ENCODE measurements around the gene DPY19L2.
"Not testable (repeated sequence)": the region's sequence is repeated elsewhere in the genome, so short reads cannot be mapped to it uniquely, and the experiment has no call there.

DPY19L2 gene

DNA sequence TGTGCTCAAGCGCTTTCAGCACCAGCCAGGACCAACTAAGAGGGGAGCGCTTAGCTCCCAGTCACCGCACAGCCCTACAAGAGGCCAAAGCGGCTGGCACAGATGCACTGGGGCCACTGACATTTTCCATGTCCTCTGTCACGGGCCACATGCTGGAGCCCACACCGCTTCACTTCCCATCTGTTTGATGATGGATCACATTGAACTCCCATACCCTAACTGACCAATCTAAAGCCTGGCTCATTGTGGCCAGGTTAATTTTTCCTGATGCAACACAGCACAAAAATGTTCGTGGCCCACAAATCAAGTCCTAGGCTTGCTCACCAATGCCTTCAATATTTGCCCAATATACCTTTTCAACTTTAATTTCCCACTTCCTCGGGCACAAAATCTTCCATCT, 1.1 kb upstream of the DPY19L2 start:
- FAIRE-seq; DNase-seq (ENCODE audit: insufficient read length): not testable (repeated sequence)

- not testable (repeated sequence) for DNase-seq (ENCODE audit: insufficient read length); FAIRE-seq
These were observed 590 bp upstream of the DPY19L2 start for GRCh38 chr12:63668800-63669365.

DNA sequence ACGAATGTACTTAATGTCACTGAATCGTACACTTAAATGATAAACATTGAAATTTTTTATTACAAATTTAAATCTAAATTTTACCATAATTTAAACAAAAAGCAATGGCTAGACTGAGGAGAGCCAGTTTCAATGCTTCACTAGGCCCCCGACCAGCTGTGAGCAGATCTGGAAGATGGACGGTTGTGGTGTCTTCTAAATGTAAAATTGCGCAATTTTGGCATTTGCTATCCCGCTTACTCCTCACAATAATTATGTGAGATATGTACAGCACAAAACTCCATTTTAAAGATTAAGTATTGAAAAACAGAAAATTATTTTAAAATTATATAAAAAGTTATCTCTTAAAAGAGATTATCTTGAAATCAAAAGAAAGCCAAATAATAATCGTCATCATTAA, 5.3 kb downstream of the DPY19L2 start:
- not testable (repeated sequence) for DNase-seq (ENCODE audit: insufficient read length); FAIRE-seq

- not testable (repeated sequence) for DNase-seq (ENCODE audit: insufficient read length); FAIRE-seq
These were observed 9.8 kb downstream of the DPY19L2 start for GRCh38 chr12:63658501-63658900.

- not testable (repeated sequence) for FAIRE-seq; DNase-seq (ENCODE audit: insufficient read length)
These were observed 11.9 kb downstream of the DPY19L2 start for GRCh38 chr12:63656407-63656806.

DNA sequence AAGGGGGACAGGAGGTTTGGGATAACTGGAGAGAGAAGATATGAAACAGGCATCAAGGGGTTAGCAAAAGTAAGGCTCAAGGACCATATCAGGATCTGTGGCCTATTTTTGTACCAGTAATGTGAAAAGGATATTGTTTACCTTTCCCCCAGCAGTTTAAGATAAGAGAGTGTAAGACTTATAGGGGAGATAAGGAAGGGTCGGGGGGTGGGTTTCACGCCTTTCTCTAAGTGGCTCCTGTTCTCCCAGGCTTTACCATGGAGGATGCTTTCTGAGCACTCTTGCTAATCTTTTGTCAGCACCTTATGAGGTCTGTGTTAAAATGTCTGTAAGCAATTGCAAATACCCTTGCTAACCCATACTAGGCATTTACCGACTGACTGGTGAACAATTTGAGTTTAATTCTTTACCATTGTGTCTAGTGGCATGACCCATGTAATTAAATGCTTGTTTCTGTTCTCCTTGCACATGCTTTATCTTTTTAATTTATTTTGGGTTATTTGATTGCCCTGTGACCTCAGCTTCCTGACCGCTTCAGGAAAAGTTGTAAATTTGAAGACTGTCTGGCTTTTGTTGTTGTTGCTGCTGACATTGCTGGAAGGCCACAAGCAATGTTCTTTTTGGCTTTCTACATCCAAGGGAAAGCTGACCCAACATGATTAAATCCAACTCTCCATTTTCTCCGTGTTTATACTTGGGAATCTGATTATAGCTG, 12.6 kb downstream of the DPY19L2 start:
- FAIRE-seq; DNase-seq (ENCODE audit: insufficient read length): not testable (repeated sequence)

GRCh38 chr12:63654481-63654880, 13.8 kb downstream of the DPY19L2 start:
- not testable (repeated sequence) for FAIRE-seq; DNase-seq (ENCODE audit: insufficient read length)

GRCh38 chr12:63649517-63649916, 18.8 kb downstream of the DPY19L2 start:
- not testable (repeated sequence) for DNase-seq (ENCODE audit: insufficient read length); FAIRE-seq

DNA sequence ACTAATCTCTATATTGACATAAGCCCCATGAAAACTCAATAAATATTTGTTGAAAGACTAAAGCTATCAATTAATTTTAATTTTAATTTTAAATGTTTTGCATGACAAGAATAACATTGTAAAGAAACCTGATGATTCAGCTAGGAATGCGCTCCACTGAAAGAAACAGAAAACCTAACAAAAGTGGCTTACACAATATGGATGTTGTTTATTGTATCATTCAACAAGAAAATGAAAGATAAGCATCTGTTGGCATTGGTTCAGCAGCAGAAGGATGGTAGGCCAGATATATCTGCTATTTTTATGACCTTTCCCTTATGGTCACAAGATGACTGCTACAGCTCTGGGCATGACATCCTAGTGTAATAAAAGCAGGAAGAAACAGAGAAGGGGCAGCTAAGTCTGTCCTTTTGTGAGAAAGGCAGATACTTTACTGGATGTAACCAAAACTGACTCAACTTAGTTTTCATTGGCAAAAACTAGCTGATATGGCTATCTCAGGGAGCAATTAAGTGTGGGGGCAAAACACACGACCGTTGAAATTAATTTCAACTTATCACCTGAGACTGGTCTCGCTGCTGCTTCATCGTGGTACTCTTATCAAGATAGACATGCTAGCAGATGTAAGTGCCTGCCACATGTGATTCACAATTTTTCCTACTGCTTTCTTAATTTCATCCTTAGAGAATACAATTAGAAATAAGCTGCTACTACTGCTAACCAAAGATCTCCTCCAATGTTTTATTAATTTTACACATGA, 24.7 kb downstream of the DPY19L2 start:
- not testable (repeated sequence) for FAIRE-seq; DNase-seq (ENCODE audit: insufficient read length)

DNA sequence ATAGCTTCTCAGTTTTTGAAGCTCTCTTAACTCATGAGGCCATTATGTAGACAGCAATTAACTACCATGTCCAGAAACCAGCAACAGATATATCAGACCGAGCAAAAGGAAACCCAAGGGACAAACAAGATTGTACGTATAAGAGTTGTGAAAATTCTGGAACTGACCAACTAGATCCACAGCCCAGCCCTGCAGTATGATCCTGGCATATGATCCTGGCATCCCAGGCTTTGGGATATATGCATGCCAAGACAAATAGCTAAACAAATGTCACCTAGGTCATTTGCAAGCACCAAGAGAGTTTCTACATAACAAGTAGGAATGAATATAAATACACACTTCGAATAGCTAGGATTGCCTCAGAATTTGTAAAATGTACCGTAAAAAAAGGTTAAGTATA, 44.0 kb downstream of the DPY19L2 start:
- DNase-seq (ENCODE audit: insufficient read length); FAIRE-seq: not testable (repeated sequence)

GRCh38 chr12:63615544-63615943, 52.7 kb downstream of the DPY19L2 start:
- not testable (repeated sequence) for DNase-seq (ENCODE audit: insufficient read length); FAIRE-seq

- not testable (repeated sequence) for FAIRE-seq; DNase-seq (ENCODE audit: insufficient read length)
These were observed 57.0 kb downstream of the DPY19L2 start for GRCh38 chr12:63611285-63611684.

GRCh38 chr12:63609281-63609680, 59.0 kb downstream of the DPY19L2 start:
- FAIRE-seq; DNase-seq (ENCODE audit: insufficient read length): not testable (repeated sequence)

GRCh38 chr12:63604985-63605384, 63.3 kb downstream of the DPY19L2 start:
- not testable (repeated sequence) for FAIRE-seq; DNase-seq (ENCODE audit: insufficient read length)

DNA sequence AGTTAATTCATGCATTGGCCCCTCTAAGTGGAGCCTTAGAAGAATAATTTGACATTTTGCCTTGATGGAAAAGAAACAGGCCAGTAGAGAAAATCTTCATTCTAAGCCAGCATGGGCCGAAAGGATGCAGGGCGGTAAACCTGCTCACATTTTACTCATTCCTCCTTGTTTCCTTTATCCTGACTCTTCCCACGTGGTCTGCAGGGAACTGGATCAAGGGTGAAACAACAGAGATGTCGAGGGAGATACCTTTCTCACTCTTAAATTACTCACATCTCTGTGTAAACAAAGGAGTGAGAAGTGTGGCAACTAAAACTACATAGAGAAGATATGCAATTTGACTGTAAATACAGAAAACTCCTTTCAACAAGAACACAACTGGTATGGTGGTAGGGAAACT, 73.5 kb downstream of the DPY19L2 start:
- not testable (repeated sequence) for DNase-seq (ENCODE audit: insufficient read length); FAIRE-seq

- not testable (repeated sequence) for FAIRE-seq; DNase-seq (ENCODE audit: insufficient read length)
These were observed 83.9 kb downstream of the DPY19L2 start for GRCh38 chr12:63584426-63584825.

DNA sequence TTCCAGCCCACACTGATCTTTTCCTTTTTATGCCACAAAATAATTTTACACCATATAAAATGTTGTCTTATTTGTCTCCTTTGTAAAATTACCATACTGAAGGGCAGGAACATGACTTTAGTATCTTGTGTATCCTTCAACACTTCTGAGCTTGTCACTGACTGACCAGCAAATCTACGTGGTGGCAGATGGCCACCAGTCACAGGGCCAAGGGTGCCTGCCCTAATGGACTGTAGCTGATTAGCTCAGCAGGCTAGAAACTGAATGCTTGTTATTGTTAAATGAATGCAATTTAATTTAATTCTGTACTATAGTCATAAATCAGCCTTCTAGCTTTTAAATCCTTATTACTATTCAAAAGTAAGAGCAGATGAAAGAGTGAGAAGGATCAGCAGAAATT, 85.0 kb downstream of the DPY19L2 start:
- FAIRE-seq; DNase-seq (ENCODE audit: insufficient read length): not testable (repeated sequence)

DNA sequence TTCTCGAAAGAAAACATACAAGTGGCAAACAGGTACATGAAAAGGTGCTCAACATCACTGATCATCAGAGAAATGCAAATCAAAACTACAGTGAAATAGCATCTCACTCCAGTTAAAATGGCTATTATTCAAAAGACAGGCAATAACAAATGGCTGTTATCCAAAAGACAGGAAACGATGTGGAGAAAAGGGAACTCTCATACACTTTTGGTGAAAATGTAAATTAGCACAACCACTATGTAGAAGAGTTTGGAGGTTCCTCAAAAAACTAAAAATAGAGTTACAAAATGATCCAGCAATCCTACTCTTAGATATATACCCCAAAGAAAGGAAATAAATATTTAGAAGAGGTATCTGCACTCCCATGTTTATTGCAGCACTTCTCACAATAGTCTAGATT, 90.7 kb downstream of the DPY19L2 start:
- DNase-seq (ENCODE audit: insufficient read length); FAIRE-seq: not testable (repeated sequence)

DNA sequence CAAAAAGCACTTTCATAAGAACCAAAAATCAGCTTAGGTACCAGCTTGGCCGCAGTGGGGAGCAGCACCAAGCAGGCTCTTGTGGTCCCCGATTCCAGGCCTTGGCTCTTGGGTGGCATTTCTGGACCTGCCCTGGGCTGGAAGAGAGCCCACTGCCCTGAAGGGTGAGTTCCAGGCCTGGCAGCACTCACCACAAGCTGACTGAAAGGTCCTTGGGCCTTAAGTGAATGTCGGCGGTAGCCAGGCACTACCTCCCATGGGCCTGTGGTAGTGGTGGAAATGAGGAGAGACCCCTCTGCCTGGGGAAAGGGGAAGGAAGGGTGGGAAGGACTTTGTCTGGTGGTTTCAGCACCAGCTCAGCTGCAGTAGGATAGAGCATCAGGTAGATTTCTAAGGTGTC, 96.3 kb downstream of the DPY19L2 start:
- FAIRE-seq; DNase-seq (ENCODE audit: insufficient read length): not testable (repeated sequence)

- FAIRE-seq; DNase-seq (ENCODE audit: insufficient read length): not testable (repeated sequence)
These were observed 109.8 kb downstream of the DPY19L2 start for GRCh38 chr12:63558445-63558844.

GRCh38 chr12:63551397-63551796, 116.9 kb downstream of the DPY19L2 start:
- not testable (repeated sequence) for DNase-seq (ENCODE audit: insufficient read length); FAIRE-seq

Data from GM12892 (cell line).